GM18511 (cell line): ENCODE results near the gene HSPE1.
"Not testable (repeated sequence)": the region's sequence is repeated elsewhere in the genome, so short reads cannot be mapped to it uniquely, and the experiment has no call there.

Source experiments
- ATAC-seq: cut with Tn5 transposase; IDR thresholded peaks from one replicate; pipeline ENCODE4 v1.9.1; 2021; ENCODE audit warnings: mild to moderate bottlenecking, moderate library complexity; ENCODE audit not compliant: unreplicated experiment

The HSPE1 gene

GRCh38 chr2:197498235-197498936 lies 1.8 kb upstream of the HSPE1 start:
- ATAC-seq = no peak

DNA sequence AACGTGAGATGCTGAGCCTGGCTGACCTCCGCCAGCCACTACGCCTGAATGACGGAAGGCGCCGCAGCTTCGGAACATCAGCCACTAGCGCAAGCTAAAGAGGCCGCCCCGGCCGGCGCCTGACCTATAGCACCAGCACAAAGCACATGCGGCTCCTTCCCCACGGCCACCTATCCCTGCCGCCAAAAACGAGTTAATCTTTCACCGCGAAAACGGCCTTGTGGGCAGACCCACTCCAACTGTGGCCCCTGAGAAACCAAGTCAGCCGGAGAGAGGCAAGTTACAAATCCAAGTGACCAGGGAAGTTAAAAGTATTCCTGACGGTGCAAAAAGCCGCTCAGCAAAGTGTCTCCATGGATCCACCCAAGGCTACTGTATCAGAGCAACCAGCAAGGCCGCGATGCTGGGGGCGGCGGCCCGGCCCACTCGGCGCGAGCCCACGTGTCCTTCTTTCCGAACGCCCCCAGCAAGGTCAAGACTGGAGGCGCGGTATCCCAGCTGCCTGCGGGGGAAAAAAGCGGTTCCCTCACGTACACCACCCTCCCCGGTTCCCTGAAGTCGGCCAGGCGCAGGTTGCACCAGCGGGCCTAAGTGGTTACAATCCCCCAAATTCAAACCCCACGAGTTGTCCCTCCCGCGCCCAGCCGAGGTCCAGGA lies 1.1 kb upstream of the HSPE1 start:
- peak; percentile 26 for ATAC-seq

DNA sequence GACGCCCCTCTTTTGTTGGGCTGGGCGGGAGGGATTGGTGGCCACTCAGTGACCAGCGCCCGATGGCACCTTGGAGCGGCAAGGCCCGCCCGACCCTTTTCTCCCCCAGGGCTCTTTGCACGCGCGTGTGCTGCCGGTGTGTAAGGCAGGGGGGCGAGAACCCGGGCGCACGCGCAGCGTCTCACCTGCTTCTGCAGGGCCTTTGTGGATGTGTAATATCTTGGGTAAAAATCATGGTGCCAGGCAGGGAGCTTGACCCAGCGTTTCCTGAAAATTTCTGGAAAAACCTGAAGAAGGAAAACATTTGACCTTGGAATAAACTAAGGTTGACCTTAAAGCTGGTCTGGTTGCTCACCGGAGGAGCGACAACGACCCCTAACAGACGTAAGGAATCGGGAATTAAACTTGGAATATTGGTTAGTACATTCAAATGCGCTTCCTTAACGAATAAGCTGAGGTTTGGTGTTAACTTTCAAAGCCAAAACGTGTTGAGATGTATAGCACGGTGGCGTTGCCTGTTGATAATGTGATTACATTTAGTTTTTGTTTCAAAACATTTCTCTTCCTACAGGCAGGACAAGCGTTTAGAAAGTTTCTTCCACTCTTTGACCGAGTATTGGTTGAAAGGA lies 438 bp downstream of the HSPE1 start:
- ATAC-seq = peak; percentile 11

DNA sequence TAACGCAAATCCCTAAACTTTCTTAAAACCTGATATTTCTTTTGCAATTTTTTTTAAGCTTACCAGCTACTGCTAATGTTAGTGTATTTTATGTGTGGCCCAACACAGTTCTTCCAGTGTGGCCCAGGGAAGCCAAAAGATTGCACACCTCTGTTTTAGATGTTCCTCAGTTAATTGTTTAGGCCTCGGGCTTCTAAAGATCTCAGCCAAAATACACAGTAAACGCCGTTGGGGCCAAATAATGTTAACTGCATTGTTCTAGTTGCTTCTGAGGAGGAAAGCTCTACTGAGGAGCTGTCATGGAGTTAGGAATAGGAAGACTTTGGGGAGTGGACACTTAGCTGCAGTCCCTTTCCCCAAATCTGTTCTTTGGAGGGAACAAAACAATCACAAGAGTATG lies 2.0 kb downstream of the HSPE1 start:
- ATAC-seq = no peak

DNA sequence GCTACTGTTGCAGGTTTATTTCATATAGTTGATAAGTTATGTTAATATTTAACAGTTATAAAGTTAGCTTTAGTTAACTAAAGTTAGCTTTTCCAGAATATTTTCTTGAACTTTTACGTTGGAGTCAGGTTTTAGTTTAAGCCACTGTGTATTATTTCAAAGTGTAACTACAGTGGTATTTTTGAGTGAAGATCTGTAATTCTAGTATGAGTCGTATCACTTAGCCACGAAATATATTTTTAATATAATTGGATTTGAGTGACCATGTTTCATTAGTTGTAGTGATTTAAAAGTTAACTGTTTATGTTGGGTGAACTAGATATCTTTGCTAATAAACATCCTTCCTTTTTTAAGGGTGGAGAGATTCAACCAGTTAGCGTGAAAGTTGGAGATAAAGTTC lies 2.5 kb downstream of the HSPE1 start:
- ATAC-seq = no peak

- ATAC-seq = no peak
Measured at GRCh38 chr2:197504000-197504399, 3.8 kb downstream of the HSPE1 start.

- no peak for ATAC-seq
Measured at GRCh38 chr2:197504512-197504911, 4.3 kb downstream of the HSPE1 start.

DNA sequence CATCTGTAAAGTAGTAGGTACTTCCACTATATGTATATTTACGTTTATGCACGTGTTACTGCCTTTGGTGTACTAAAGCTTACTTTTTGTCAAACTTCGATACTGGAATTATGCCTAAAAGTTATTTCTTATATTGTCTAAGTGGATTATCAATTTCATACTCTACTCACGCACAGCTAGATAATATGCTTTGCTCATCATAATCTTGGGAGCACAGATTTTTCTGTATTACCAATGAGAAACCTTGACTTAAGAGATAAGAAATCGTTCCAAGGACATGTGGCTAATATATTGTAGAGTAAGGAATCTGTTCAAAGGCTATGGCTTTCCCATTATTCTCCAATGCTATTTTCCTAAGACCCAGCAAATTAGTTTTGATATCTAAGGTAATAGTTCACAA lies 6.5 kb downstream of the HSPE1 start:
- ATAC-seq = no peak

DNA sequence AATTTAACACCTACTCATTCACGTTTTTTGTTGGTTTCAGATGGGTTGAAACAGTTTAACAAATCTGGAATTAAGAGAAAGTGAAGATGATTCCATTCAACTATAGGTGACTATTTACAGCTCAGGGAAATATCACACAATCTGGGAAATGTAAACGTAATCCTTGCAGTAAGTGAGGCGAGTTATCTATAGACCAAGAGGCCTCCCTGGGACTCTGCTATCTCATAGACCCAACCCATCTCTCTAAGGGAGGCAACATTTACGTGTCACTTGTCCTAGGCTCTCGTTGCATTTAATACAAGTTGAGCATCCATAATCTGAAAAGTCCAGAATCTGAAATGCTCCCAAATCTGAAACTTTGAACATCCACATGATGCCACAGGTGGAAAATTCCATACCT lies 13.7 kb downstream of the HSPE1 start:
- ATAC-seq = no peak

- no peak for ATAC-seq
Measured at GRCh38 chr2:197514754-197515153, 14.6 kb downstream of the HSPE1 start.

DNA sequence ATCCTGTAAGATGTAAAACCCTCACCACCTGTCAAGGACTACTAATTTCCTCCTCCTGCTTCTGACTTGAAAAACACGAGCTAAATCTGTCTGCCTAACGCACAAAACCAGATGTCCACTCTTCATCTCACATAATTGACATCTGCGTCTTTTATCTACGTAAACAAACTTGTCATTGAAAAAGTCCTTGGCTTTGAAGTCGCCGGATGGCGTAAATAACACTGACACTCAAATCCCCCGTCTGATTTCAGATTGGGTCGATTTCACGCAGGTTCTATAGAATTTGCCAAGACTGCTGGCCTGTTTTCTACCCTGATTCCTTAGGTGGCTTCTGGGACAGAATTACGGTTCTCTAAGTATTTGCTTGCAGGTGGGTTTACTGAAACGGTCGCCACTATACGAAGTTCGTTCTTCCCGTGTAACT lies 15.1 kb downstream of the HSPE1 start:
- peak; percentile 19 for ATAC-seq

- ATAC-seq = peak; percentile 94
Measured at GRCh38 chr2:197515739-197516392, 15.7 kb downstream of the HSPE1 start, which contains the start of gene MOB4. Gene MOB4, plus strand, starts transcription at chr2:197516066. Its CDS starts 21 bp downstream, at chr2:197516087.

- peak; percentile 15 for ATAC-seq
Measured at GRCh38 chr2:197516393-197516761, 16.2 kb downstream of the HSPE1 start.

DNA sequence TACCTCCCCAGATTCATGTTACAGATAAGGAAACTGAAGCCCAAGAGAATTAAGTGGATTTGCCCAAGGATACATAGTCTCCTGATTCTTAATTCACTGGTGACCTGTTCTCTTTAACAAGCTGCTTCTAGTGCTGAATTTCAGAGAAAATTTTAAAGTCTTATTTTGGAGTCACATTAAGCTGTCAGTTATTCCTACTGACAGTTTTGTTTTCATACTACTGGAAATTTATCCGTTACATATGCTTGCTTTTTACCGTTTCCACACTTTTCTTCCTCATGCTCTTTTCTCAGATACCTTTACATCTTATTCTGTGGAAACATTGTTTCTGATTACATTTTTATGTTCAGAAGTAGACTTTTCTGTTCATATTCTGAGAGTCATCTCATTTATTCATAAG lies 17.0 kb downstream of the HSPE1 start:
- ATAC-seq = no peak

DNA sequence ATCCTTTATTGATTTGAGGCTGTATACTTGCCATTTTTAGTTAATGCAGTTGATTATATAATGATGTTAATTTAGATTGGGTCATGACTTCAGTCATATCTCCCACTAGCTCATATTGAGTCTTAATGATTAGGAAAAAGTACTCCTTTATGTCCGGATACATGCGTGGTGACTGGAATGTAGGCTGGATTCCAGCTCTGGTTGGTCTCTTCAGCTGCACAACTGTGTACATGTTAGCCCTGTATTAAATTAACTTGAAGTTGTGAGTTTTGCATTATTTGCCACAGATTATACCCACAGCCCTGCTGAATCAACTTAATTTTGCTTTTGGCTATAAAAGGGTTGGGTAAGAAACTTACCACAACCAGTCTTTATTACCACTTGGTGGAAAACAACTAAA lies 38.2 kb downstream of the HSPE1 start:
- ATAC-seq = no peak

- no peak for ATAC-seq
Measured at GRCh38 chr2:197539734-197540133, 39.6 kb downstream of the HSPE1 start.

DNA sequence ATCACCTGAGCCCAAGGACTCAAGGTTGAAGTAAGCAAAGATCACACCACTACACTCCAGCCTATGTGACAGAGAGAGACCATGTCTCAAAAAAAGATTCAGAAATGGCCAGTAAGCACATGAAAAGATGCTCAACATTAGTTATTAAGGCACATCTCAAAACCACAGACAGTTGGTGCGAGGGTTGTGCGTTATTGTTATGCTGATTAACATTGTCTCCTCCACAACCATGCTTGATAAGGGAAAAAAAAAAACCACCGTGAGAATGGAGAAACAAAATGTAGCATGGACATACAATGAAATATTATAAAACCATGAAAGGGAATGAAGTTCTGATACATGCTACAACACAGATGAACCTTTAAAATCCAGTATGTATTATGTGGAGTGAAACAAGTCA lies 43.0 kb downstream of the HSPE1 start:
- ATAC-seq = no peak

DNA sequence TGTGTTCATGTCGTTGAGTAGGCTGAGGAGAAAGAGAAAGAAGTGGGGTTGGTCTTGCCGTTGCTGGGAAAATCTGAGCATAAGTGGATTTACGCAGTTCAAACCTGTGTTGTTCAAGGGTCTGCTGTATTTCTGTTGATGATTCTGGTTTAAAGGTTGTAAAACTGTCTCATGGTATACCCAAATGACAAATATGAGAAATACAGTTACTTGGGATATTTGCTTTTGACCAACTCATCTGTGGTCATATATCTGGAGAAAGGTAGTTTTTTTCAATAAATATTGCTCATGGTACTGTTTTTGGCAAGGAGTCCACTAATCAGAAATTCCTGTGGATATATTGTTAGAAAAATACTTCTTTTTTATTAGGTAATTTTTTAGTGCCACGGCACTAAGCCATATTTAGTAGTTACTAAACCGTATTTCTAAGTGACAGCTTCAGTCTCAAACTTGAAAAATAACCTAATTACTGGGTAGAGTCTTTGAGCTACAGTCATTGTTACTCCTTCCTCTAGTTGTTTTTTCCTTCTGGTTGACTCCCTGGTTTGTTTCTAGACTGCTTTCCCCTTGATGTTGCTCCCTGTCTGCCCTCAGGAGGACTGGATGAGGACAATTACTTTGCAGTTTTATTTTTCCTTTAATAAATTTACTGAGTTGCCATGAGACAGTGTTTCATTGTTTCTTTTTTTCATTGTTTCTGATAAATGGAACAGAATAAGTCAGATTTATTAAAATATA lies 47.2 kb downstream of the HSPE1 start:
- ATAC-seq = no peak

DNA sequence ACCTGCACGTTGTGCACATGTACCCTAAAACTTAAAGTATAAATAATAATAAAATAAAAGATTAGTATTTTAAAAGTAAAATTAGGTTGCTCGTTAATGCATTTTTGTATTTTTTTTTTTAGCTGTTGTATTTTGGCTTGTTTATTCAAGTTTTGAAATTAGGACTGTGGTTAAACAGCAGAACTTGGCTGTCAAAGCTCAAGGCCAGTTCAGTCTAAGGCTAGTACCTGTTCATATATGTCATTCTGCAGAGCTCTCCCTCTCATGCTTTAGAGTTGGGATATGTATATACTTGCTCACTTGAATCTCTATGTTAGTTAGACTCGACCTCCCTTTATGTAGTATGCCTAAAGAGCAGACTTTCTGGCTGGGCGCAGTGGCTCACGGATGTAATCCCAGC lies 48.4 kb downstream of the HSPE1 start:
- ATAC-seq = no peak

DNA sequence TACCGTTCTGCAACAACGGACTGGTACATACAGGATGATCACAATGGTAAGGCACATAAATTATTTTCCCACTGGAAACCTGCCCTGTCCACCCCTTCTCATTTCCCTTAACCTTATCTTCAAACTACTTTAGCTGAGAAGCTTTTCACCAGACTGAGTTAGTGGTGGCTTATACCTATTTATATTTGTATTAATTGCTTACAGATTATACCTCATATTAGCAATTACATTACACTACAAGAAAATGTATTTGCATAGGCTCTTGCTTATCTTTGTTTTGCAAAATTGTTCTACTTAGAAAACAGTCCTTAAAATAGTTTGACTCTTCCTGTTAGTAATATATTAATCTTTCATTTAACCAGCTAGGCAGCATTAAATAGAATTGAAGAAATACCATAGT lies 51.1 kb downstream of the HSPE1 start:
- ATAC-seq = not testable (repeated sequence)
